Panc1 (cell line): ENCODE results near the gene FETUB. TPM values are rescaled to one million over a fixed set of nuclear protein-coding genes. Genes with fewer than 3 reads are reported as not detected.

Experiments used
- ATAC-seq: fragments of 200-7000 bp; cut with Tn5 transposase; 2 replicates; pipeline ENCODE4 v1.9.1; 2020; ENCODE audit warnings: mild to moderate bottlenecking, moderate library complexity
- BruUV-seq: library from RNA; stranded (reverse); fragments of 400-500 nt; replicated peaks from 2 replicates; lab custom pipeline; 2021; lab: Mats Ljungman, UMichigan
- CTCF ChIA-PET: fragments of 300-600 bp; sonication (Branson Sonifier 250); formaldehyde crosslinking; loops from one replicate; lab custom pipeline; 2022; ENCODE audit warnings: antibody characterized with exemption; lab: Charles Lee
- POLR2A ChIA-PET: fragments of 300-600 bp; sonication (Branson Sonifier 250); formaldehyde crosslinking; loops from one replicate; lab custom pipeline; 2022; ENCODE audit warnings: antibody characterized with exemption; lab: Charles Lee
- DNase-seq: peaks from one replicate; pipeline ENCODE4 v3.0.0-alpha.2; 2010; ENCODE audit warnings: low read depth, low spot score
- H3K27ac ChIP-seq: 2 replicates; pipeline ENCODE4 v1.5.1; 2011; ENCODE audit warnings: mild to moderate bottlenecking, low read length, inconsistent platforms
- H3K27me3 ChIP-seq: fragments of 200-500 bp; sonication (Bioruptor generic); 2 replicates; pipeline ENCODE4 v1.6.0; 2014; ENCODE audit warnings: low read length, inconsistent platforms; ENCODE audit not compliant: control insufficient read depth, insufficient read depth
- H3K36me3 ChIP-seq: fragments of 200-500 bp; sonication (Bioruptor generic); 2 replicates; pipeline ENCODE4 v1.5.1; 2014; ENCODE audit warnings: inconsistent platforms, mild to moderate bottlenecking, low read length, moderate library complexity; ENCODE audit not compliant: control insufficient read depth, insufficient read depth
- H3K4me1 ChIP-seq: 2 replicates; pipeline ENCODE4 v1.5.1; 2011; ENCODE audit warnings: inconsistent platforms, mild to moderate bottlenecking, low read length, moderate library complexity; ENCODE audit not compliant: control insufficient read depth, insufficient read depth
- H3K4me3 ChIP-seq, 2 experiments: 2 replicates each; pipeline ENCODE4 v1.5.1; 2011 to 2012; ENCODE audit warnings: low read depth in 2 of 2, low read length in 2 of 2, mild to moderate bottlenecking in 2 of 2, inconsistent platforms in 1 of 2, moderate library complexity in 1 of 2
- H3K9me3 ChIP-seq: fragments of 200-500 bp; sonication (Bioruptor generic); 2 replicates; pipeline ENCODE4 v1.5.1; 2014; ENCODE audit warnings: low read depth, mild to moderate bottlenecking, inconsistent platforms, low read length, moderate library complexity; ENCODE audit not compliant: control insufficient read depth, insufficient read depth
- CTCF ChIP-seq: fragments of 450-650 bp; IDR thresholded peaks from 2 replicates; pipeline ENCODE4 v1.5.1; 2017; ENCODE audit warnings: mild to moderate bottlenecking
- POLR2AphosphoS5 ChIP-seq: IDR thresholded peaks from 2 replicates; pipeline ENCODE4 v1.6.1; 2012; ENCODE audit warnings: mild to moderate bottlenecking, low read depth, low read length, moderate library complexity
- REST ChIP-seq, 2 experiments: IDR thresholded peaks; 2 replicates each; pipeline ENCODE4 v1.6.1; 2011 to 2012; ENCODE audit warnings: low read depth in 2 of 2, control low read depth in 1 of 2, low read length in 1 of 2, mild to moderate bottlenecking in 1 of 2, moderate library complexity in 1 of 2; ENCODE audit not compliant: insufficient read depth in 1 of 2
- SIN3A ChIP-seq: IDR thresholded peaks from 2 replicates; pipeline ENCODE4 v1.6.1; 2012; ENCODE audit warnings: low read depth, mild to moderate bottlenecking, low read length, moderate library complexity, borderline replicate concordance; ENCODE audit not compliant: insufficient read depth
- TCF7L2 ChIP-seq: IDR thresholded peaks from 2 replicates; pipeline ENCODE4 v1.6.1; 2011; ENCODE audit warnings: mild to moderate bottlenecking, low read depth, low read length, inconsistent platforms
- in situ Hi-C: cut with HindIII; loops from 2 replicates; pipeline ENCODE4 v1.10.0; 2016; ENCODE audit warnings: low sequenced_read_pairs, low pct_unique_long_range_greater_than_20kb
- intact Hi-C: fragments of 100-400 bp; cut with micrococcal nuclease; formaldehyde crosslinking; loops from one replicate; pipeline ENCODE4 v1.10.0; 2022; ENCODE audit not compliant: unreplicated experiment
- total RNA-seq: library from RNA; stranded (reverse); gene quantifications from one replicate; pipeline ENCODE4 v1.2.1, GENCODE V29; 2021; ENCODE audit not compliant: unreplicated experiment

FETUB gene
- total RNA-seq, 1 experiment from 2014 or later: not detected

- no peaks in the 10 kb centered on the region for H3K36me3 ChIP-seq
- peaks cover 12% of the 10 kb centered on the region; the same call in 1 of the 2 replicates for H3K27me3 ChIP-seq
- intact Hi-C loops (no loop called here), in situ Hi-C loops (no loop called here)
- TF ChIP-seq POLR2AphosphoS5 (no peak), TCF7L2 (no peak), CTCF (no peak), SIN3A (no peak)
- POLR2A ChIA-PET: interaction anchor here (0.6 kb wide), 1 partner anchor 55 kb away, joined by 5 read pairs; no protein-coding TSS in a partner anchor
- CTCF ChIA-PET: no interaction called here
- H3K4me1 ChIP-seq: no peaks in the 10 kb centered on the region
- H3K4me3 ChIP-seq: no peak overlapping the region
- DNase-seq (no peak), ATAC-seq (no peak)
- H3K27ac ChIP-seq: no peak overlapping the region
- BruUV-seq: no TSS peak
- no peaks in the 10 kb centered on the region for H3K9me3 ChIP-seq
Observed at GRCh38 chr3:186648851-186649250, 8.7 kb downstream of the FETUB start.

- POLR2A ChIA-PET: no interaction called here
- H3K27me3 ChIP-seq: peaks cover 4% of the 10 kb centered on the region; the same call in 1 of the 2 replicates
- H3K27ac ChIP-seq: no peak overlapping the region
- CTCF ChIA-PET: no interaction called here
- in situ Hi-C loops (no loop called here), intact Hi-C loops (no loop called here)
- DNase-seq (no peak), ATAC-seq (no peak)
- no peak overlapping the region for H3K4me3 ChIP-seq
- H3K4me1 ChIP-seq: no peaks in the 10 kb centered on the region
- no peak for TF ChIP-seq CTCF
- no peak for TF ChIP-seq REST (IDR thresholded peaks at IDR 0.05; ENCODE audit: insufficient read depth in 1 of 2, low read depth in 2 of 2, low read length in 1 of 2)
- TF ChIP-seq TCF7L2: no peak
- TF ChIP-seq SIN3A: no peak
- no peak for TF ChIP-seq POLR2AphosphoS5
- BruUV-seq: no TSS peak
- H3K36me3 ChIP-seq: no peaks in the 10 kb centered on the region
- no peaks in the 10 kb centered on the region for H3K9me3 ChIP-seq
Observed at GRCh38 chr3:186651678-186652215, 11.5 kb downstream of the FETUB start.
